Erythroblast (primary cell): Measurements from ENCODE around the gene GRM2.
A peak's percentile ranks its signal among the peaks of the same experiment; 100 is the strongest.

Source experiments
- DNase-seq, 2 experiments: peaks; one replicate each; lab custom pipeline; 2025; lab: John Stamatoyannopoulos, UW
- GATA1 ChIP-seq: IDR thresholded peaks from 2 replicates; pipeline ENCODE4 v1.6.1; 2011; ENCODE audit warnings: low read depth, mild to moderate bottlenecking, control low read depth, low read length, moderate library complexity
- POLR2A ChIP-seq: IDR thresholded peaks from 2 replicates; pipeline ENCODE4 v1.6.1; 2011; ENCODE audit warnings: mild to moderate bottlenecking, low read length

The GRM2 gene

DNA sequence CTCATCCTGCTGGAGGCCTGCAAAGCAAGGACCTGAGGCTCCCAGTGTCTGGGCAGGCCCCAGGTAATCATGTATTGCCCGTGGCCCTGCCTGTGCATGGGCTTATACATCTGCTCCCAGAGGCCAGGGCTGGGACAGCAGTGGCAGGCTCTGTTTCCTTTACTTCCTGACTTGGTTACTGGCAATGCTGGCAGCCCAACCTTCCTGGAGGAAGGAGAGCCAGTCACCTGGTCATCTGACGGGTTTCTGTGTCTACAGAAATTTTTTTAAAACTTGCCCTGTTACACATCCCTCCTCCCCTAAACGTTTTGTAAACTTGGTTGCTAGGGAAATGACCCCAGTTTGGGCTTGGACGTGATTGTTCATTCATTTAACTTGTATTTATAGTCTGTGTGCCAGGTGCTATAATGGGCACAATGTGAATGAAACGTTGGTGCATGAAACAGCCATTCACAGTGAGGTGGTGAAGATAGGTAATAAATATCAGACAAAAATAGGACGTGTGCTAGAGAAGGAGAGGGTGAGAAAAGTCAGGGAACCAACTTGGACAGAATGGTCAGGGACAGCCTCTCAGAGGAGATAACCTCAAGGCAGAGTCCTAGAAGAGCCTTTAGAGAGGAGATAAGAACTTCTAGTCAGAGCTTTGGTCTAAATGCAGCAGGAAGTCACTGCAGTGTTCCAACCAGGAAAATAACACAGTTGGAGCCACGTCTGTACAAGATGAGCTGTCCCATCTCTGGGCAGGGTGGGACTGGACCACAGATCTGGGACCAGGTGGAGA, 21.7 kb upstream of the GRM2 start:
- peak; percentile 38 to 69 for DNase-seq
- no peak for TF ChIP-seq POLR2A
- no peak for TF ChIP-seq GATA1

DNA sequence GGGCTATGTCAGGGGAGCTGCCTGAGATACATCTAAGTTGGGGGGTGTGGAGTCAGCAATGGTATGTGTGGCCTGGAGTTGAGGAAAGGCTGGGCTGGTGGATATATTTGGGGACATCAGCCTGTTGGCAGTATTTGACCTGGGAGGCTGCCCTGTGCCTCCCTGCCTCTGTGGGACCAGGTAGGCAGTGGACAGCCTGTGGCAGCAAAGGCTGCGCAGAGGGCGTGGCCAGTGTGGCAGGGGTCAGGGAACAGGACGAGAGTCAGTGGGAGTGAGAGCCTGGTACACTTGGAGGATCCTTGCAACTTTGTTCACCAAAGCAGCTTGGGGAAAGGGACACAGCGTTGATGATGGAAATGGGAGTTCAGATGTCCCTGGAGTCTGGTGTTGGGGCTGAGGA, 20.8 kb upstream of the GRM2 start:
- no peak for DNase-seq
- TF ChIP-seq POLR2A (no peak), GATA1 (no peak)

GRCh38 chr3:51686512-51687215, 20.2 kb upstream of the GRM2 start:
- peak; percentile 61 to 76 for DNase-seq
- TF ChIP-seq POLR2A (peak; percentile 20), GATA1 (no peak)

DNA sequence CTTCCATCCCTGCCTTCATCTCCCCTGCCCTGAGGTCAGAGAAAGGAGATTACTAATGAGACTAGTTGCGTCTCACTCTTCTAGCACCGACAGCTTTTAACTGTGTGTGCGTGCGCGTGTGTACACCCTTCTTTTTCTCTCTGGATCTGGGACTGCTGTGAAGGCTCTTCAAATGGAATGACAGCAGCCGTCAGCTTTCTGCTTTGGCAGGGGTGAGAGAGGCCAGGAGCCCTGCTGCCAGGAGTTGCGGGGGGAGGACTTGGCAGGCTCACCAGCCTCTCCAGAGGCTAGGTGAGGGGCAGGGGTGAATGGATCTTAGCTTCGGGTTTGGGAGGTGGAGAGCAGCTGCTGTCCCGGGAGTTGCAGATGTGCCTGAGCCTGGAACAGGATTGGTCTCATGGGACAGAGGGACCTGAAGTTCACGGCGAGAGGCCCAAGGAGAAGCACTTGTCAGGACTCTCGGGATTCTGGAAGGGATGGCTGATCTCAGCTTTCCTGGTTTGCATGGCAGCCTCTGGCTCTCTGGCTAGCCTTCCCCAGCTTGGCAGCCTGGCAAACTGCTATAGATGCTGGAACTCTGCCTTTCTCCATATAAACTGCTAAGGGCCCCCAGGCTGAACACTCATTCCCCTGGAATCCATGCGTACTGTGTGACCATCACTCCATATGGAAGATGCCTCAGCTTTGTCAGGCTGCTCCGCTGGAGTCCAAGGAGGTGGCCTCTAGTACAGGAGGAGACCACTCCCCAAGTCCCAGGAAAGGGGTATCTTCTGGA, 19.2 kb upstream of the GRM2 start:
- no peak for TF ChIP-seq GATA1
- no peak for TF ChIP-seq POLR2A

GRCh38 chr3:51688206-51688600, 18.7 kb upstream of the GRM2 start:
- no peak for DNase-seq
- no peak for TF ChIP-seq POLR2A
- TF ChIP-seq GATA1: no peak

More for the DNA sequence above, 19.2 kb upstream of the GRM2 start:
- DNase-seq: no peak

GRCh38 chr3:51691021-51691420, 15.8 kb upstream of the GRM2 start:
- no peak for TF ChIP-seq GATA1
- TF ChIP-seq POLR2A: no peak
- DNase-seq: no peak

DNA sequence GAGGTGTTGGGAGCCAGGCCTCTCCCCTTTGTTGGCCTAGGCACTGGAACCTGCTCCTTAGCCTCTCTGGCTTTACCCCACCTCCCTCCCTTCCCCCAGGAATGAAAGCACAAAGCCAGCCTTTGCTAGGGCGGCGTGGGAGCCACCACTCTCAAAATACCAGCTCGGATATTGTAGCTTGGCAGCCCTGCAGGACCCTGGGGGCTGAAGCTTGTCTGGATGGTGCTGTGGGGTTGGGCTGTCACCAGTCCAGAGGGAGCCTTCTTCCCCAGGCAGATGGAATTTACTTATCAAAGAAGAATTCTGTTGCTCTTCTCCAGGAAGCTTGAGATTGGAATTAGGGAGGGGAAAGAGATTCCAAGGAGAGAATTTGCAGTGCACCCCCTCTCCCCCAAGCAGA, 14.9 kb upstream of the GRM2 start:
- no peak for DNase-seq
- TF ChIP-seq GATA1 (no peak), POLR2A (no peak)

- DNase-seq: no peak
Measured at GRCh38 chr3:51692980-51693395, 13.9 kb upstream of the GRM2 start.

DNA sequence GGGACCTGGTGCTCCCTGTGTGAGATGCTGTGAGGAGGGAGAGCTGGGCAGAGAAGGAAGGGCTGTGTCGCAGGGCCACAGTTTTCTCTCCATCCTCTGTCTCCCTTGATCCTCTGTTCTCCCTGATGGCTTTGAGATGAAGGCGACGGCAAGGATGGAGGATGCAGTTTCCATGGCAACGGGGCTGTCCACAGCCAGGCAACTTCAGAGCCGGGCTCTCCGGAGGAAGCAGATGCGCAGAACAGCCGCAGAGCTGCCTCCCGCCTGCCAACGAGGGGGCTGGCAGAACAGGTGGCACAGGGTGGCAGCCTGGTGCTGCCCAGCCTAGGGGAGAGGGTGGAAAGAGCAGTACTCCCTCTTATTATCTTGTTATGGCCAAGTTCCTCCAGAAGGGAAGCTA, 9.9 kb upstream of the GRM2 start:
- DNase-seq: no peak
- TF ChIP-seq GATA1 (no peak), POLR2A (no peak)

More at GRCh38 chr3:51692980-51693395, 13.9 kb upstream of the GRM2 start:
- TF ChIP-seq POLR2A (no peak), GATA1 (no peak)

DNA sequence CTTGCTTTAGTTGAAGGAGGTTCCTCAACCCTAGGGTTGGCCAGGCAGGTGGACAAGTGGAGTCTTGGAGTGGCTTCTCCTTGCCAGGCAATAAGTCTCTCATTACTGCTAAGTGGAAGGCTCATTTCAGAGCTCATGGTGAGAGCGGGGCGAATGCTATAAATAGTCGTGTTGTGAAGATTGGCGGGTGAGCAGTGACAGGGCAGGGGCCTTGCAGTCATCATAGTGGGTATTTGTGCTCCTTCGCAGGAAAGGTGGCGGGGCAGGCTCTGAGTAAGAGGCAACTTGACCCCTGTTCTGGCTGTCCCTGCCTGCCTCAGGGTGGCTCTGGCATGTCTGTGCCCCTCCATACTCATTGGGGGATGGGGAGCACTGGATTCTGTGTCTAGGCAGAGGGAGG, 8.7 kb upstream of the GRM2 start:
- no peak for DNase-seq
- no peak for TF ChIP-seq POLR2A
- TF ChIP-seq GATA1: no peak

DNA sequence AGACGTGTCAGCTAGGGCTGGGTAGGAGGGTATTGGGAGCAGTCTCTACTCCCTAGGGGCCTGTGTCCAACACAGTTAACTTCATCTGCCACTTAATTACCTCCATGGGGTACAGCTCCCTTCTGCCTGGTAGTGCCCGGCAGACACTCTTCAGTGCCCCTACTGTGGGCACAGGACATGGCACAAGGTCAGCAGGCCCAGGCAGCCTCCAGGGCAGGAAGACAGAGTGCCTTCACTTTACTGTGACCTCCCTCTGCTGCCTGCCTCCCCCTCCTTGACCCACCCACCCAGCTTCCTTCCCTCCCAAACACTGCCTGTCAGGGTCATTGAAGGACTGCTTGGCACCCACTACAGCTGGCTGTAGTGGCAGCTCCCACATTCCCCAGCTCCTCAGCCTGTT, 6.5 kb upstream of the GRM2 start:
- TF ChIP-seq POLR2A (no peak), GATA1 (no peak)
- DNase-seq: no peak

- no peak for TF ChIP-seq GATA1
- TF ChIP-seq POLR2A: no peak
- no peak for DNase-seq
Measured at GRCh38 chr3:51702156-51702555, 4.7 kb upstream of the GRM2 start.

DNA sequence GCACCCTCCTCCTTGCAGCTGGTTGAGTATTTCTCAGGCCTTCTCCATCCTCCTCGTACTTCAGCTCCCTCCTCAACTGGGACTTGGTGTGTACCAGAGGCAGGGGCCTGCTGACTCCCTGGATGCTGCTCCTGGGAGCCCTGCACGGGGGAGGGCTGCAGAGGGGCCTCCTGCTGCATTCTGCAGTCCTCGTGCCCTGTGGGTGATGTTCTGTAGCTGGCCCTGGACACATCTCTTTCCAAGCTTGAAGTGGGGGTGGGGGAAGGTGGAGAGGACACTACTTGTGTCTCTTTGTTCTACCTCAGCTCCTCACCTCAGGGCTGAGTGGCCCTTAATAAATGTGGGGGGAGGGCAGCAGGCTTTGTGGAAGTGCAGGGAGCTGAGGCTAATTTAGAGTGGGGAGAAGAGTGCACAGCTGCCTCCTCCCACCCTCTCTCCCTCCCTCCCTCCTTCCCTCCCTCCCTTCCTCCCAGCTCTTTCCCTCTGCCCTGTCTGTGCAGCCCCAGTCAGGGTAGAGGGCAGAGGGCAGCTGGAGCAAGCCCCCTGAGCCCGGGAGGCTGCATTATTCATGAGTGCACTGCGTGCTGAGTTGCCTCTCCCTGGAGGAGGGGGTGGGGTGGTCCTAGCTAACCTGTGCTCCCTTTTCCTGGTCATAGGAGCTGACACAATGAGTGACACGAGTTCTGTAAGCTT, 3.7 kb upstream of the GRM2 start:
- no peak for DNase-seq
- TF ChIP-seq POLR2A (no peak), GATA1 (no peak)
